ENCODE results near the gene MAGI2.

GRCh38 chr7:78529392-78529791, 924.1 kb downstream of the MAGI2 start:
- TF ChIP-seq POLR2A (IDR thresholded peaks at IDR 0.05) (no peak), POLR2AphosphoS5 (IDR thresholded peaks at IDR 0.05) (no peak)
